ENCODE measurements around the gene DGKI.

The DGKI gene

GRCh38 chr7:137886746-137887145 lies 40.0 kb upstream of the DGKI start:
- TF ChIP-seq, protein P1, sequence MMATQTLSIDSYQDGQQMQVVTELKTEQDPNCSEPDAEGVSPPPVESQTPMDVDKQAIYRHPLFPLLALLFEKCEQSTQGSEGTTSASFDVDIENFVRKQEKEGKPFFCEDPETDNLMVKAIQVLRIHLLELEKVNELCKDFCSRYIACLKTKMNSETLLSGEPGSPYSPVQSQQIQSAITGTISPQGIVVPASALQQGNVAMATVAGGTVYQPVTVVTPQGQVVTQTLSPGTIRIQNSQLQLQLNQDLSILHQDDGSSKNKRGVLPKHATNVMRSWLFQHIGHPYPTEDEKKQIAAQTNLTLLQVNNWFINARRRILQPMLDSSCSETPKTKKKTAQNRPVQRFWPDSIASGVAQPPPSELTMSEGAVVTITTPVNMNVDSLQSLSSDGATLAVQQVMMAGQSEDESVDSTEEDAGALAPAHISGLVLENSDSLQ (IDR thresholded peaks at IDR 0.05), result no peak
- TF ChIP-seq BHLHE40 (IDR thresholded peaks at IDR 0.05; ENCODE audit: borderline replicate concordance), result no peak
- TF ChIP-seq FOXM1 (IDR thresholded peaks at IDR 0.05; ENCODE audit: borderline replicate concordance), result no peak
- no peak for TF ChIP-seq SP1 (IDR thresholded peaks at IDR 0.05)
- no peak for TF ChIP-seq TARDBP (IDR thresholded peaks at IDR 0.05)
- TF ChIP-seq CTBP1 (IDR thresholded peaks at IDR 0.05; ENCODE audit: borderline replicate concordance), result no peak
- no peak for TF ChIP-seq FOXA1 (IDR thresholded peaks at IDR 0.05)
- no peak for TF ChIP-seq NFRKB (IDR thresholded peaks at IDR 0.05)
- TF ChIP-seq LEF1 (IDR thresholded peaks at IDR 0.05; ENCODE audit: borderline replicate concordance), result no peak
- no peak for TF ChIP-seq L3MBTL2 (conservative IDR thresholded peaks at IDR 0.05)
- TF ChIP-seq FOXK2 (IDR thresholded peaks at IDR 0.05), result no peak
- no peak for TF ChIP-seq HDGF (IDR thresholded peaks at IDR 0.05; ENCODE audit: borderline replicate concordance)
- TF ChIP-seq SUZ12 (IDR thresholded peaks at IDR 0.05), result no peak
- no peak for TF ChIP-seq ARNT (IDR thresholded peaks at IDR 0.05)
- TF ChIP-seq ELF4 (IDR thresholded peaks at IDR 0.05), result no peak
- no peak for TF ChIP-seq ZNF384 (IDR thresholded peaks at IDR 0.05)
- ChIA-PET CTCF (no interaction called here), POLR2A (no interaction called here)
- DNase-seq (ENCODE audit: extremely low spot score), result no peak

DNA sequence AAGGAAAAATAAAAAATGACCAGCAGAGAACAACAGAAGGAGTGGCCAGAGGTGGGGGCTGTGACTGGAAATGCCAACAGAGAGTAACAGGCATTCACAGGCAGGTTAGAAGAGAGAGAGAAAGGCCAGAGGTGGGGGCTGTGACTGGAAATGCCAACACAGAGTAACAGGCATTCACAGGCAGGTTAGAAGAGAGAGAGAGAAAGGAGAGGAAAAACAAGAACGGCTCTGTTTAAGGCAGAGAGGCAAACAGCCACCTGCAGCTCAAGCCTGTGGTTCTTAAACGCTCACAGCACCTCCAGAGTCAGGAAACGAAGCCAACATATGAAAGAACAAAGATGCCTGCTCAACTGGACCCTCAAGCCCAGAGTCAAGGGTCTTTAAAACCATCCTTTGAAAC lies 39.5 kb upstream of the DGKI start:
- ChIA-PET CTCF (interaction anchor here (0.6 kb wide), 1 partner anchor 231 kb away, joined by 4 read pairs; no protein-coding TSS in a partner anchor), POLR2A (no interaction called here)
- DNase-seq (ENCODE audit: extremely low spot score), result no peak
- TF ChIP-seq FOXA1 (IDR thresholded peaks at IDR 0.05), result no peak
- TF ChIP-seq CTBP1 (IDR thresholded peaks at IDR 0.05; ENCODE audit: borderline replicate concordance), result no peak
- TF ChIP-seq, protein P1 (IDR thresholded peaks at IDR 0.05), result no peak
- TF ChIP-seq HDGF (IDR thresholded peaks at IDR 0.05; ENCODE audit: borderline replicate concordance), result no peak
- TF ChIP-seq SUZ12 (IDR thresholded peaks at IDR 0.05), result no peak
- no peak for TF ChIP-seq LEF1 (IDR thresholded peaks at IDR 0.05; ENCODE audit: borderline replicate concordance)

- ChIA-PET POLR2A (no interaction called here), CTCF (interaction anchor here (0.6 kb wide), 1 partner anchor 231 kb away, joined by 4 read pairs; no protein-coding TSS in a partner anchor)
- DNase-seq (ENCODE audit: extremely low spot score), result no peak
- no peak for TF ChIP-seq TARDBP (IDR thresholded peaks at IDR 0.05)
- no peak for TF ChIP-seq ELF4 (IDR thresholded peaks at IDR 0.05)
- no peak for TF ChIP-seq ZNF384 (IDR thresholded peaks at IDR 0.05)
- no peak for TF ChIP-seq ARNT (IDR thresholded peaks at IDR 0.05)
- no peak for TF ChIP-seq BHLHE40 (IDR thresholded peaks at IDR 0.05; ENCODE audit: borderline replicate concordance)
- no peak for TF ChIP-seq SUZ12 (IDR thresholded peaks at IDR 0.05)
- TF ChIP-seq SP1 (IDR thresholded peaks at IDR 0.05), result no peak
- TF ChIP-seq NFRKB (IDR thresholded peaks at IDR 0.05), result no peak
- no peak for TF ChIP-seq FOXA1 (IDR thresholded peaks at IDR 0.05)
- TF ChIP-seq CTBP1 (IDR thresholded peaks at IDR 0.05; ENCODE audit: borderline replicate concordance), result no peak
- TF ChIP-seq L3MBTL2 (conservative IDR thresholded peaks at IDR 0.05), result no peak
- TF ChIP-seq, protein P1 (IDR thresholded peaks at IDR 0.05), result no peak
- no peak for TF ChIP-seq FOXM1 (IDR thresholded peaks at IDR 0.05; ENCODE audit: borderline replicate concordance)
- no peak for TF ChIP-seq HDGF (IDR thresholded peaks at IDR 0.05; ENCODE audit: borderline replicate concordance)
- TF ChIP-seq LEF1 (IDR thresholded peaks at IDR 0.05; ENCODE audit: borderline replicate concordance), result no peak
- no peak for TF ChIP-seq FOXK2 (IDR thresholded peaks at IDR 0.05)
Observed at GRCh38 chr7:137885678-137886077, 38.9 kb upstream of the DGKI start.

GRCh38 chr7:137882806-137883205 lies 36.0 kb upstream of the DGKI start:
- ChIA-PET POLR2A (no interaction called here), CTCF (no interaction called here)
- DNase-seq (ENCODE audit: extremely low spot score), result no peak
- no peak for TF ChIP-seq SP1 (IDR thresholded peaks at IDR 0.05)
- no peak for TF ChIP-seq TARDBP (IDR thresholded peaks at IDR 0.05)
- no peak for TF ChIP-seq NFRKB (IDR thresholded peaks at IDR 0.05)
- TF ChIP-seq ARNT (IDR thresholded peaks at IDR 0.05), result no peak
- TF ChIP-seq SUZ12 (IDR thresholded peaks at IDR 0.05), result no peak
- no peak for TF ChIP-seq LEF1 (IDR thresholded peaks at IDR 0.05; ENCODE audit: borderline replicate concordance)
- no peak for TF ChIP-seq FOXM1 (IDR thresholded peaks at IDR 0.05; ENCODE audit: borderline replicate concordance)
- no peak for TF ChIP-seq CTBP1 (IDR thresholded peaks at IDR 0.05; ENCODE audit: borderline replicate concordance)
- TF ChIP-seq BHLHE40 (IDR thresholded peaks at IDR 0.05; ENCODE audit: borderline replicate concordance), result no peak
- TF ChIP-seq FOXA1 (IDR thresholded peaks at IDR 0.05), result no peak
- no peak for TF ChIP-seq ELF4 (IDR thresholded peaks at IDR 0.05)
- TF ChIP-seq, protein P1 (IDR thresholded peaks at IDR 0.05), result no peak
- TF ChIP-seq HDGF (IDR thresholded peaks at IDR 0.05; ENCODE audit: borderline replicate concordance), result no peak
- no peak for TF ChIP-seq ZNF384 (IDR thresholded peaks at IDR 0.05)
- TF ChIP-seq L3MBTL2 (conservative IDR thresholded peaks at IDR 0.05), result no peak

- TF ChIP-seq ZNF384 (IDR thresholded peaks at IDR 0.05), result no peak
- TF ChIP-seq FOXK2 (IDR thresholded peaks at IDR 0.05), result no peak
- TF ChIP-seq L3MBTL2 (conservative IDR thresholded peaks at IDR 0.05), result no peak
- no peak for TF ChIP-seq HDGF (IDR thresholded peaks at IDR 0.05; ENCODE audit: borderline replicate concordance)
- no peak for TF ChIP-seq FOXM1 (IDR thresholded peaks at IDR 0.05; ENCODE audit: borderline replicate concordance)
- no peak for TF ChIP-seq ARNT (IDR thresholded peaks at IDR 0.05)
- ChIA-PET CTCF (no interaction called here), POLR2A (no interaction called here)
- DNase-seq (ENCODE audit: extremely low spot score), result no peak
Observed at GRCh38 chr7:137882261-137882668, 35.5 kb upstream of the DGKI start.
